ENCODE data around the gene ITPR2. TPM values are rescaled to one million over a fixed set of nuclear protein-coding genes. Genes with fewer than 3 reads are reported as not detected.
A peak's percentile ranks its signal among the peaks of the same experiment; 100 is the strongest.

ITPR2 gene
- total RNA-seq: 48.1 TPM

GRCh38 chr12:26832822-26833742 lies at the start of gene ITPR2:
Gene ITPR2 (minus strand): TSS chr12:26833194. CDS start chr12:26832781, 413 bp downstream.
- Histone ChIP-seq H3K4me3 (peak within 1 kb of the TSS; percentile 71 to 85), H3K27me3 (no peaks in the 10 kb centered on the region), H3K36me3 (no peaks in the 10 kb centered on the region), H3K4me1 (peaks cover 25% of the 10 kb centered on the region), H3K27ac (peak within 1 kb of the TSS; percentile 91), H3K9me3 (no peaks in the 10 kb centered on the region)
- intact Hi-C loops (cut with DNase I): no loop called here
- peak in 1 of 2 donors; percentile 93 for DNase-seq (ENCODE audit: extremely low spot score in 2 of 2)
- peak in 1 of 2 donors; percentile 86 for TF ChIP-seq POLR2A (IDR thresholded peaks at IDR 0.05)
- peak; percentile 38 to 96 for TF ChIP-seq POLR2AphosphoS5 (IDR thresholded peaks at IDR 0.05; ENCODE audit: insufficient read depth in 1 of 2, low read depth in 1 of 2)
- no peak for TF ChIP-seq CTCF (IDR thresholded peaks at IDR 0.05)

GRCh38 chr12:26880625-26881024 lies 47.6 kb upstream of the ITPR2 start:
- peaks cover 30% of the 10 kb centered on the region for H3K4me1 ChIP-seq
- DNase-seq (ENCODE audit: extremely low spot score in 2 of 2): no peak
- H3K9me3 ChIP-seq: no peaks in the 10 kb centered on the region
- intact Hi-C loops (cut with DNase I): no loop called here
- no peaks in the 10 kb centered on the region for H3K36me3 ChIP-seq
- H3K4me3 ChIP-seq: no peak overlapping the region
- no peaks in the 10 kb centered on the region for H3K27me3 ChIP-seq
- TF ChIP-seq POLR2AphosphoS5 (IDR thresholded peaks at IDR 0.05; ENCODE audit: insufficient read depth in 1 of 2, low read depth in 1 of 2) (no peak), POLR2A (IDR thresholded peaks at IDR 0.05) (no peak), CTCF (IDR thresholded peaks at IDR 0.05) (no peak)
- H3K27ac ChIP-seq: no peak overlapping the region

- H3K4me3 ChIP-seq: no peak overlapping the region
- no peaks in the 10 kb centered on the region for H3K27me3 ChIP-seq
- no peaks in the 10 kb centered on the region for H3K9me3 ChIP-seq
- no peak for TF ChIP-seq POLR2A (IDR thresholded peaks at IDR 0.05)
- TF ChIP-seq POLR2AphosphoS5 (IDR thresholded peaks at IDR 0.05; ENCODE audit: insufficient read depth in 1 of 2, low read depth in 1 of 2): peak; percentile 18 to 74
- no peaks in the 10 kb centered on the region for H3K36me3 ChIP-seq
- no peak for DNase-seq (ENCODE audit: extremely low spot score in 2 of 2)
- H3K4me1 ChIP-seq: peaks cover 21% of the 10 kb centered on the region
- H3K27ac ChIP-seq: peak overlapping the region; percentile 17
- intact Hi-C loops (cut with DNase I): no loop called here
Observed at GRCh38 chr12:26878661-26879119, 45.7 kb upstream of the ITPR2 start.

GRCh38 chr12:26874501-26875296 lies 41.7 kb upstream of the ITPR2 start:
- Histone ChIP-seq H3K4me1 (peaks cover 38% of the 10 kb centered on the region), H3K36me3 (no peaks in the 10 kb centered on the region), H3K9me3 (no peaks in the 10 kb centered on the region), H3K27ac (no peak overlapping the region), H3K4me3 (no peak overlapping the region), H3K27me3 (no peaks in the 10 kb centered on the region)
- DNase-seq (ENCODE audit: extremely low spot score in 2 of 2): no peak
- TF ChIP-seq POLR2AphosphoS5 (IDR thresholded peaks at IDR 0.05; ENCODE audit: insufficient read depth in 1 of 2, low read depth in 1 of 2) (no peak), POLR2A (IDR thresholded peaks at IDR 0.05) (no peak), CTCF (IDR thresholded peaks at IDR 0.05) (no peak)
- intact Hi-C loops (cut with DNase I): no loop called here

GRCh38 chr12:26872625-26873024 lies 39.6 kb upstream of the ITPR2 start:
- H3K27ac ChIP-seq: no peak overlapping the region
- H3K27me3 ChIP-seq: no peaks in the 10 kb centered on the region
- H3K4me3 ChIP-seq: no peak overlapping the region
- H3K9me3 ChIP-seq: no peaks in the 10 kb centered on the region
- intact Hi-C loops (cut with DNase I): no loop called here
- H3K4me1 ChIP-seq: peaks cover 19% of the 10 kb centered on the region
- no peaks in the 10 kb centered on the region for H3K36me3 ChIP-seq
- TF ChIP-seq POLR2A (IDR thresholded peaks at IDR 0.05) (no peak), POLR2AphosphoS5 (IDR thresholded peaks at IDR 0.05; ENCODE audit: insufficient read depth in 1 of 2, low read depth in 1 of 2) (no peak), CTCF (IDR thresholded peaks at IDR 0.05) (no peak)
- no peak for DNase-seq (ENCODE audit: extremely low spot score in 2 of 2)
